Upper lobe of left lung (tissue), 4 donors: ENCODE results near the gene SH3GLB2.

Source experiments
- CTCF ChIP-seq, 6 experiments: fragments of 450-650 bp in 4 of 6; fragments of 200-600 bp in 2 of 6; sonication (generic) in 2 of 6; IDR thresholded peaks; one replicate each; pipeline ENCODE4 v1.5.1; 2016 to 2019; ENCODE audit warnings: antibody characterized with exemption in 6 of 6
- POLR2A ChIP-seq, 4 donors: fragments of 450-650 bp; IDR thresholded peaks; one replicate each; pipeline ENCODE4 v1.5.1; 2016 to 2017; ENCODE audit warnings: antibody characterized with exemption in 4 of 4, mild to moderate bottlenecking in 2 of 4
- POLR2AphosphoS5 ChIP-seq, 2 donors: sonication (generic); formaldehyde crosslinking; IDR thresholded peaks; one replicate each; pipeline ENCODE4 v1.5.1; 2017; ENCODE audit warnings: antibody characterized with exemption in 2 of 2

GRCh38 chr9:128995791-128996190 lies 32.3 kb downstream of the SH3GLB2 start:
- no peak for TF ChIP-seq CTCF (IDR thresholded peaks at IDR 0.05)
- TF ChIP-seq POLR2A (IDR thresholded peaks at IDR 0.05) = no peak
- TF ChIP-seq POLR2AphosphoS5 (IDR thresholded peaks at IDR 0.05) = no peak
